HepG2 (cell line): ENCODE data around the gene ARHGEF4. TPM values are rescaled to one million over a fixed set of nuclear protein-coding genes. Genes with fewer than 3 reads are reported as not detected.
A peak's percentile ranks its signal among the peaks of the same experiment; 100 is the strongest.

Experiments
- CAMTA2 ChIP-seq: sonication (generic); formaldehyde crosslinking; IDR thresholded peaks from 2 replicates; pipeline ENCODE4 v1.4.0; 2020; ENCODE audit warnings: mild to moderate bottlenecking, missing genetic modification reagents, borderline replicate concordance
- HNRNPH1 ChIP-seq: fragments of 200-400 bp; formaldehyde crosslinking; optimal IDR thresholded peaks from 2 replicates; pipeline ENCODE3; 2017; ENCODE audit warnings: mild to moderate bottlenecking, low read depth, low read length
- HOMEZ ChIP-seq: IDR thresholded peaks from 2 replicates; pipeline ENCODE4 v1.6.1; 2016; ENCODE audit warnings: low read depth
- KMT2B ChIP-seq: IDR thresholded peaks from 2 replicates; pipeline ENCODE4 v1.6.1; 2016; ENCODE audit warnings: missing genetic modification reagents, missing compliant biosample characterization
- NPAS2 ChIP-seq: sonication (generic); formaldehyde crosslinking; IDR thresholded peaks from 2 replicates; pipeline ENCODE4 v1.8.0; 2022; ENCODE audit warnings: mild to moderate bottlenecking, missing genetic modification reagents, borderline replicate concordance
- RORA ChIP-seq: sonication (generic); formaldehyde crosslinking; IDR thresholded peaks from 2 replicates; pipeline ENCODE4 v1.5.0; 2020; ENCODE audit warnings: mild to moderate bottlenecking, missing genetic modification reagents, moderate library complexity
- TCF7 ChIP-seq: sonication (generic); IDR thresholded peaks from 2 replicates; pipeline ENCODE4 v1.6.1; 2016; ENCODE audit warnings: antibody characterized with exemption, low read depth
- ZBTB33 ChIP-seq: sonication (generic); formaldehyde crosslinking; IDR thresholded peaks from 2 replicates; pipeline ENCODE4 v1.4.0; 2020; ENCODE audit warnings: missing genetic modification reagents
- ZFP36L1 ChIP-seq: sonication (generic); formaldehyde crosslinking; IDR thresholded peaks from 2 replicates; pipeline ENCODE4 v1.8.0; 2022; ENCODE audit warnings: mild to moderate bottlenecking, missing genetic modification reagents, moderate library complexity
- ZNF207 ChIP-seq: fragments of 450-650 bp; IDR thresholded peaks from 2 replicates; pipeline ENCODE4 v1.6.1; 2016; ENCODE audit warnings: antibody characterized with exemption, borderline replicate concordance
- ZNF44 ChIP-seq: sonication (generic); formaldehyde crosslinking; IDR thresholded peaks from 2 replicates; pipeline ENCODE4 v1.5.1; 2020; ENCODE audit warnings: mild to moderate bottlenecking, missing genetic modification reagents
- ZNF75D ChIP-seq: sonication (generic); formaldehyde crosslinking; IDR thresholded peaks from 2 replicates; pipeline ENCODE4 v1.8.1; 2023; ENCODE audit warnings: missing genetic modification reagents, mild to moderate bottlenecking, borderline replicate concordance
- ZSCAN31 ChIP-seq: sonication (generic); formaldehyde crosslinking; IDR thresholded peaks from 2 replicates; pipeline ENCODE4 v1.5.0; 2020; ENCODE audit warnings: low read depth, mild to moderate bottlenecking, missing genetic modification reagents
- polyA plus RNA-seq, 8 experiments: library from polyadenylated mRNA; depleted of rRNA in 3 of 8; stranded (reverse) in 7 of 8; unstranded in 1 of 8; fragments of >200 nt; fragmentation: Illumina TruSeq in 4 of 8; extraction: Trizol in 4 of 8; gene quantifications; 2 replicates each; pipeline versions ENCODE4 v1.2.1 to v1.2.3, GENCODE V29; 2011 to 2016; ENCODE audit warnings: low read depth in 4 of 8, missing spikeins in 1 of 8, mixed read lengths in 1 of 8; ENCODE audit not compliant: insufficient read depth in 1 of 8
- total RNA-seq, 5 experiments: library from RNA; depleted of rRNA; stranded (reverse); fragments of >200 nt; fragmentation: Illumina TruSeq; extraction: Trizol; gene quantifications; 2 replicates each; pipeline ENCODE4 v1.2.3, GENCODE V29; 2016; ENCODE audit warnings: low read depth in 1 of 5
- TF ChIP-seq, protein P1 (sequence below): sonication (generic); formaldehyde crosslinking; IDR thresholded peaks from 2 replicates; pipeline ENCODE4 v1.5.0; 2020; ENCODE audit warnings: mild to moderate bottlenecking, missing genetic modification reagents
- TF ChIP-seq, protein P2 (sequence below): fragments of 450-650 bp; IDR thresholded peaks from 2 replicates; pipeline ENCODE4 v1.6.1; 2016
- TF ChIP-seq, protein P3 (sequence below): sonication (generic); formaldehyde crosslinking; IDR thresholded peaks from 2 replicates; pipeline ENCODE4 v1.9.0; 2021; ENCODE audit warnings: missing genetic modification reagents, borderline replicate concordance
- TF ChIP-seq, protein P4 (sequence below): sonication (generic); formaldehyde crosslinking; conservative IDR thresholded peaks from 2 replicates; pipeline ENCODE4 v1.4.0; 2020; ENCODE audit warnings: missing genetic modification reagents

Gene ARHGEF4
- total and polyA plus RNA-seq, 2 of the 13 experiments (the other 11 are each of a cell fraction or from before 2014, with no cell fraction given) = 0.11 to 0.13 TPM

GRCh38 chr2:131093006-131093695 is 256.4 kb downstream of the ARHGEF4 start, which contains the start of gene FAM168B (continued):
- no peak for TF ChIP-seq ZBTB33 (CRISPR knock-in tag)
- TF ChIP-seq HNRNPH1 = no peak
- TF ChIP-seq NPAS2 = no peak
- TF ChIP-seq HOMEZ (CRISPR knock-in tag) = no peak
- TF ChIP-seq, protein P1, sequence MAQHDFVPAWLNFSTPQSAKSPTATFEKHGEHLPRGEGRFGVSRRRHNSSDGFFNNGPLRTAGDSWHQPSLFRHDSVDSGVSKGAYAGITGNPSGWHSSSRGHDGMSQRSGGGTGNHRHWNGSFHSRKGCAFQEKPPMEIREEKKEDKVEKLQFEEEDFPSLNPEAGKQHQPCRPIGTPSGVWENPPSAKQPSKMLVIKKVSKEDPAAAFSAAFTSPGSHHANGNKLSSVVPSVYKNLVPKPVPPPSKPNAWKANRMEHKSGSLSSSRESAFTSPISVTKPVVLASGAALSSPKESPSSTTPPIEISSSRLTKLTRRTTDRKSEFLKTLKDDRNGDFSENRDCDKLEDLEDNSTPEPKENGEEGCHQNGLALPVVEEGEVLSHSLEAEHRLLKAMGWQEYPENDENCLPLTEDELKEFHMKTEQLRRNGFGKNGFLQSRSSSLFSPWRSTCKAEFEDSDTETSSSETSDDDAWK (CRISPR knock-in tag) = no peak
- TF ChIP-seq ZNF207 = no peak
- TF ChIP-seq, protein P2, sequence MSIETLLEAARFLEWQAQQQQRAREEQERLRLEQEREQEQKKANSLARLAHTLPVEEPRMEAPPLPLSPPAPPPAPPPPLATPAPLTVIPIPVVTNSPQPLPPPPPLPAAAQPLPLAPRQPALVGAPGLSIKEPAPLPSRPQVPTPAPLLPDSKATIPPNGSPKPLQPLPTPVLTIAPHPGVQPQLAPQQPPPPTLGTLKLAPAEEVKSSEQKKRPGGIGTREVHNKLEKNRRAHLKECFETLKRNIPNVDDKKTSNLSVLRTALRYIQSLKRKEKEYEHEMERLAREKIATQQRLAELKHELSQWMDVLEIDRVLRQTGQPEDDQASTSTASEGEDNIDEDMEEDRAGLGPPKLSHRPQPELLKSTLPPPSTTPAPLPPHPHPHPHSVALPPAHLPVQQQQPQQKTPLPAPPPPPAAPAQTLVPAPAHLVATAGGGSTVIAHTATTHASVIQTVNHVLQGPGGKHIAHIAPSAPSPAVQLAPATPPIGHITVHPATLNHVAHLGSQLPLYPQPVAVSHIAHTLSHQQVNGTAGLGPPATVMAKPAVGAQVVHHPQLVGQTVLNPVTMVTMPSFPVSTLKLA = no peak
- TF ChIP-seq CAMTA2 (CRISPR knock-in tag) = no peak
- TF ChIP-seq, protein P3, sequence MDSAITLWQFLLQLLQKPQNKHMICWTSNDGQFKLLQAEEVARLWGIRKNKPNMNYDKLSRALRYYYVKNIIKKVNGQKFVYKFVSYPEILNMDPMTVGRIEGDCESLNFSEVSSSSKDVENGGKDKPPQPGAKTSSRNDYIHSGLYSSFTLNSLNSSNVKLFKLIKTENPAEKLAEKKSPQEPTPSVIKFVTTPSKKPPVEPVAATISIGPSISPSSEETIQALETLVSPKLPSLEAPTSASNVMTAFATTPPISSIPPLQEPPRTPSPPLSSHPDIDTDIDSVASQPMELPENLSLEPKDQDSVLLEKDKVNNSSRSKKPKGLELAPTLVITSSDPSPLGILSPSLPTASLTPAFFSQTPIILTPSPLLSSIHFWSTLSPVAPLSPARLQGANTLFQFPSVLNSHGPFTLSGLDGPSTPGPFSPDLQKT = no peak; the same call in 1 of the 2 replicates
- TF ChIP-seq RORA = no peak; the same call in 1 of the 2 replicates
- no peak for TF ChIP-seq ZNF75D (CRISPR knock-in tag)
- TF ChIP-seq, protein P4, sequence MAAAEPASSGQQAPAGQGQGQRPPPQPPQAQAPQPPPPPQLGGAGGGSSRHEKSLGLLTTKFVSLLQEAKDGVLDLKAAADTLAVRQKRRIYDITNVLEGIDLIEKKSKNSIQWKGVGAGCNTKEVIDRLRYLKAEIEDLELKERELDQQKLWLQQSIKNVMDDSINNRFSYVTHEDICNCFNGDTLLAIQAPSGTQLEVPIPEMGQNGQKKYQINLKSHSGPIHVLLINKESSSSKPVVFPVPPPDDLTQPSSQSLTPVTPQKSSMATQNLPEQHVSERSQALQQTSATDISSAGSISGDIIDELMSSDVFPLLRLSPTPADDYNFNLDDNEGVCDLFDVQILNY (CRISPR knock-in tag) = peak; percentile 59; the same call in 1 of the 2 replicates
- no peak for TF ChIP-seq ZNF44 (CRISPR knock-in tag)
- TF ChIP-seq ZFP36L1 (CRISPR knock-in tag) = peak; percentile 32; the same call in 1 of the 2 replicates
- peak; percentile 65 for TF ChIP-seq ZSCAN31 (CRISPR knock-in tag)
- TF ChIP-seq KMT2B (CRISPR knock-in tag) = 0 out of 2 replicates have a peak, but pooled peaks have one; percentile 15
- TF ChIP-seq TCF7 = peak; percentile 24; the same call in 1 of the 2 replicates
